KMS-11 (cell line): Measurements from ENCODE around the gene HERC5.
A peak's percentile ranks its signal among the peaks of the same experiment; 100 is the strongest.

ENCODE experiments used
- H2AFZ ChIP-seq: fragments of 200-600 bp; sonication (generic); 2 replicates; pipeline ENCODE4 v1.6.1; 2016; ENCODE audit warnings: antibody characterized with exemption, mixed run types, low read depth
- H3K27ac ChIP-seq: fragments of 200-600 bp; sonication (generic); 2 replicates; pipeline ENCODE4 v1.6.1; 2016; ENCODE audit warnings: mild to moderate bottlenecking, mixed run types
- H3K27me3 ChIP-seq: fragments of 200-600 bp; sonication (generic); 2 replicates; pipeline ENCODE4 v1.6.1; 2017; ENCODE audit warnings: mild to moderate bottlenecking, low read depth, mixed run types, moderate library complexity; ENCODE audit not compliant: insufficient read depth
- H3K36me3 ChIP-seq: fragments of 200-600 bp; sonication (generic); 2 replicates; pipeline ENCODE4 v1.6.1; 2017; ENCODE audit warnings: mild to moderate bottlenecking, mixed run types; ENCODE audit not compliant: insufficient read depth
- H3K4me1 ChIP-seq: fragments of 200-600 bp; sonication (generic); 2 replicates; pipeline ENCODE4 v1.6.1; 2016; ENCODE audit warnings: mild to moderate bottlenecking, low read depth, mixed run types; ENCODE audit not compliant: poor library complexity, severe bottlenecking
- H3K4me2 ChIP-seq: fragments of 200-600 bp; sonication (generic); 2 replicates; pipeline ENCODE4 v1.7.0; 2016; ENCODE audit warnings: mild to moderate bottlenecking, mixed run types
- H3K4me3 ChIP-seq: fragments of 200-600 bp; sonication (generic); IDR thresholded peaks from 2 replicates; pipeline ENCODE4 v1.6.1; 2017; ENCODE audit warnings: low read depth, low read length, mixed read lengths; ENCODE audit not compliant: insufficient read depth
- H3K79me2 ChIP-seq: fragments of 200-600 bp; sonication (generic); 2 replicates; pipeline ENCODE4 v1.6.1; 2016; ENCODE audit warnings: low read depth, mixed run types; ENCODE audit not compliant: insufficient read depth
- H3K9ac ChIP-seq: fragments of 200-600 bp; sonication (generic); 2 replicates; pipeline ENCODE4 v1.6.1; 2016; ENCODE audit warnings: mild to moderate bottlenecking, mixed run types
- H4K20me1 ChIP-seq: fragments of 200-600 bp; sonication (generic); 2 replicates; pipeline ENCODE4 v1.6.1; 2016; ENCODE audit warnings: mild to moderate bottlenecking, mixed run types; ENCODE audit not compliant: insufficient read depth
- TF ChIP-seq, protein P1 (sequence below): fragments of 200-600 bp; sonication (generic); conservative IDR thresholded peaks from 2 replicates; pipeline ENCODE4 v1.6.1; 2017; ENCODE audit warnings: low read depth, mild to moderate bottlenecking, antibody characterized with exemption, low read length, moderate library complexity, mixed read lengths

Gene HERC5

DNA sequence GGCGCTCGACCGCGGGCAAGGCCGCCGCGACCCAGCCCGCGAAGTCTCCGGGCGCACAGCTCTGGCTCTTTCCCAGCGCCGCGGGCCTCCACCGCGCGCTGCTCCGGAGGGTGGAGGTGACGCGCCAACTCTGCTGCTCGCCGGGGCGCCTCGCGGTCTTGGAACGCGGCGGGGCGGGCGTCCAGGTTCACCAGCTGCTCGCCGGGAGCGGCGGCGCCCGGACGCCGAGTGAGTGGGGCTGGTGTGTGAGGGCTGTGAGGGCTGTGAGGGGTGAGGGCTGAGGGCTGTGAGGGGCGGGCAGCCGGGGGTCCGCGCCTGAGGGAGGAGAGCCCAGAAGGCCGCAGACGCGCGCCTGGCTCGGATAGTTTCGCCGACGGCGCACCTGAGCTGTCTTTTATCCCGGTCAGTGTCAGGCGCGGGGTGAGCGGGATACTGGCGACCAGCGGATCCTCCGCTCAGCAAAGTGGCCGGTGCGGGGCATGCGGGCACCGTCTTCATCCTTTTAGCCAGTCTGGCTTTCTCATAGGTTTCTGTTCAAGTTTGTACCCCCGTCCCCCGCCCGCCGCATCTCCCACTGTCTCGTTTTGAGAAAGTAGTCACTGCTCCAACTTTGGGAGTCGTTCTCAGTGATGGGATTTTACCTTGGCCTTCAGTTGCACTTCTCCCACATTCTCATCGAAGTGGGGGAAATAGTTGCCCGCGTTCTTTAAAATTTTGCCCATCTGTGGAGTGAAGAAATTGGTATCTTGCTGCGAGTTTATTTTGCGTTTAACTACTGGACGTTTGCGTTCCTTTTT lies 586 bp downstream of the HERC5 start:
- Histone ChIP-seq H2AFZ (peak overlapping the region; percentile 98), H4K20me1 (no peaks in the 10 kb centered on the region), H3K27me3 (no peaks in the 10 kb centered on the region), H3K79me2 (no peaks in the 10 kb centered on the region), H3K4me2 (peak overlapping the region; percentile 56; the same call in 1 of the 2 replicates), H3K27ac (peak overlapping the region; percentile 51; the same call in 1 of the 2 replicates), H3K36me3 (no peaks in the 10 kb centered on the region), H3K4me3 (peak overlapping the region; percentile 59), H3K9ac (peak overlapping the region; percentile 71), H3K4me1 (no peaks in the 10 kb centered on the region)
- TF ChIP-seq, protein P1, sequence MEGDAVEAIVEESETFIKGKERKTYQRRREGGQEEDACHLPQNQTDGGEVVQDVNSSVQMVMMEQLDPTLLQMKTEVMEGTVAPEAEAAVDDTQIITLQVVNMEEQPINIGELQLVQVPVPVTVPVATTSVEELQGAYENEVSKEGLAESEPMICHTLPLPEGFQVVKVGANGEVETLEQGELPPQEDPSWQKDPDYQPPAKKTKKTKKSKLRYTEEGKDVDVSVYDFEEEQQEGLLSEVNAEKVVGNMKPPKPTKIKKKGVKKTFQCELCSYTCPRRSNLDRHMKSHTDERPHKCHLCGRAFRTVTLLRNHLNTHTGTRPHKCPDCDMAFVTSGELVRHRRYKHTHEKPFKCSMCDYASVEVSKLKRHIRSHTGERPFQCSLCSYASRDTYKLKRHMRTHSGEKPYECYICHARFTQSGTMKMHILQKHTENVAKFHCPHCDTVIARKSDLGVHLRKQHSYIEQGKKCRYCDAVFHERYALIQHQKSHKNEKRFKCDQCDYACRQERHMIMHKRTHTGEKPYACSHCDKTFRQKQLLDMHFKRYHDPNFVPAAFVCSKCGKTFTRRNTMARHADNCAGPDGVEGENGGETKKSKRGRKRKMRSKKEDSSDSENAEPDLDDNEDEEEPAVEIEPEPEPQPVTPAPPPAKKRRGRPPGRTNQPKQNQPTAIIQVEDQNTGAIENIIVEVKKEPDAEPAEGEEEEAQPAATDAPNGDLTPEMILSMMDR, result no peak

DNA sequence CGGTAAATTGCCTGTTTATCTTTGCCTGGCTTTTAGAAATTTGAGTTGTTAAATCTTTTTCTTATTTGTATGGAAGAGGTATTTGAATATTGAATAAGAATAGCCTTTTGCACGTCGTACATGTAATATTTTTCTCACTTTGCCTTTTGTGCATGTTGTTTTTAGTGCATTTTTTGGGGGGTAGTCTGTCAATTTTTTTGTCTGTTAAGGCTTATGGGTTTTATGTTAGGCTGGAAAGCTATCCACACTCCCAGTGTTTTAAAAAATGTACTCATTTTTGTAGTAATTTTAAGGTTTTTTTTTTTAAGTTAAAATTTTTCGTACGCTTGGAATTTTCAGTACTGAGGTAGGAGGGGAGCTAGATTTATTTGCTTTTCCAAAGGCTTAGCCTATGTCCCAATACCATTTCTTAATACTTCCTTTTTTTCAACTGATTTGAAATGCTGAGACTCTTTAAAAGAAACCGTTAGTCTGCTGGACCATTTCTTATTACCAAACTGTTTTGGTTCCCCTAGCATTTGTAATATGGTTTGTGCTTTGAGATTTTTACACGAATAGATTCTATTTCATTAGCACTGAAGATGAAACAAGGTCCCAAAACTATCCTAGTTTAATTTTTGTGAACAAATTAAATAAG lies 1.3 kb downstream of the HERC5 start:
- H3K79me2 ChIP-seq, result no peaks in the 10 kb centered on the region

DNA sequence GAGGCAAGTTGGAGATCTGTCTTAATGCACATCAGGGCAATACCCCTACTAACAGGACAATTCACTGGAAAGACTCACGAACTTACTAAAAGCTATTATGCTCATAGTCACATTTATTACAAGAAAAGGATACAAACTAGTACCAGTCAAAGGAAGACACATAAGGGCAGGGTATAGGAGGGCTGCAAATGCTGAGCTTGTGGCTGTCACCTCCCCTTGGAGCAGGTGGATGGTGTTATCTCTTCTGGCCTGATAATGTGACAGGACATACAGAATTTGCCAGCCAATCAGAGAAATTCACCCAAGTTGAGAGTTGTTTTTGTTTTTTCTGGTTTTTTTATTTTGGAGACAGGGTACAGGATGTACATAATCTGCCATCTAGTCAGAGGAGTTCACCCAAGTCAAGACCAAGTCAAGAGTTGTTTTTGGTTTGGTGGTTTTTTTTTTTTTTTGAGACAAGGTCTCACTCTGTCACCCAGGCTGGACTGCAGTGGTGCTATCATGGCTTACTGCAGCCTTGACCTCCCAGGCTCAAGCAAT lies 8.8 kb downstream of the HERC5 start:
- no peak overlapping the region for H3K27ac ChIP-seq
- no peaks in the 10 kb centered on the region for H3K79me2 ChIP-seq
- no peak overlapping the region for H3K9ac ChIP-seq
- no peak overlapping the region for H2AFZ ChIP-seq
- H3K4me3 ChIP-seq, result no peak overlapping the region
- H4K20me1 ChIP-seq, result no peaks in the 10 kb centered on the region
- H3K4me1 ChIP-seq, result no peaks in the 10 kb centered on the region
- TF ChIP-seq, protein P1, result no peak
- no peak overlapping the region for H3K4me2 ChIP-seq
- no peaks in the 10 kb centered on the region for H3K36me3 ChIP-seq
- H3K27me3 ChIP-seq, result no peaks in the 10 kb centered on the region

More for the DNA sequence above, 1.3 kb downstream of the HERC5 start:
- H3K4me1 ChIP-seq, result no peaks in the 10 kb centered on the region
- 0 out of 2 replicates have a peak overlapping the region, but pooled peaks have one; percentile 98 for H2AFZ ChIP-seq
- H3K4me2 ChIP-seq, result peak overlapping the region; percentile 56; the same call in 1 of the 2 replicates
- no peaks in the 10 kb centered on the region for H3K27me3 ChIP-seq
- TF ChIP-seq, protein P1, result no peak
- no peaks in the 10 kb centered on the region for H4K20me1 ChIP-seq
- no peaks in the 10 kb centered on the region for H3K36me3 ChIP-seq
- no peak overlapping the region for H3K4me3 ChIP-seq
- no peak overlapping the region for H3K9ac ChIP-seq
- H3K27ac ChIP-seq, result no peak overlapping the region

DNA sequence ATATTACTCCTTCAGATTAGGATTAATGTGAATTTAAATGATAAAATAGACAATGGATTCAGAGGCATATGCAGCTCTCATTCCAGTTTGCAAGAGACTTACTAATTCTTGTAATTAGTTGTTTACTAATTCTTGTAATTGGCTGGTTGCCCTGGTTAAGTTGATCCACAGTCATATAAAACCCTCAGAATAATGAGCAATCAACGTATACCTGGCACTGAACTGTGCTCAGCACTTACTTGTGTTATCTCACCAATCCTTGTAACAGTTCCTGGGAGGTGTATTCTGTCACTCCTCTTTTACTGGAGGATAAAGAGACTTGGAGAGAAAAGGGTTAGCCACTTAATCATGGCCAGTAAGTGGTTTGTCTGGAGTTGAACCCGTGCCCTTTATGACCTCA lies 10.5 kb downstream of the HERC5 start:
- H3K4me1 ChIP-seq, result no peaks in the 10 kb centered on the region
- H3K79me2 ChIP-seq, result no peaks in the 10 kb centered on the region
- no peak overlapping the region for H2AFZ ChIP-seq
- H3K4me3 ChIP-seq, result no peak overlapping the region
- TF ChIP-seq, protein P1, result no peak
- H3K9ac ChIP-seq, result no peak overlapping the region
- no peaks in the 10 kb centered on the region for H3K27me3 ChIP-seq
- H3K27ac ChIP-seq, result no peak overlapping the region
- H3K4me2 ChIP-seq, result no peak overlapping the region
- H4K20me1 ChIP-seq, result no peaks in the 10 kb centered on the region
- no peaks in the 10 kb centered on the region for H3K36me3 ChIP-seq
